ENCODE data around the gene AMN.
A peak's percentile ranks its signal among the peaks of the same experiment; 100 is the strongest.
"Not testable (repeated sequence)": the region's sequence is repeated elsewhere in the genome, so short reads cannot be mapped to it uniquely, and the experiment has no call there.

The AMN gene

GRCh38 chr14:102920273-102920997 lies 2.0 kb upstream of the AMN start:
- Histone ChIP-seq H3K9ac (ENCODE audit: low read length) (no peak overlapping the region), H3K36me3 (ENCODE audit: control insufficient read depth, insufficient read depth, low read length) (no peaks in the 10 kb centered on the region), H3K27me3 (ENCODE audit: control insufficient read depth, insufficient read depth, low read length) (peaks cover 14% of the 10 kb centered on the region), H3K4me1 (ENCODE audit: control insufficient read depth, insufficient read depth, low read length) (no peaks in the 10 kb centered on the region), H3K27ac (ENCODE audit: low read depth, low read length) (no peak overlapping the region), H3K4me3 (ENCODE audit: low read length) (no peak overlapping the region)

- Histone ChIP-seq H3K9ac (ENCODE audit: low read length) (no peak overlapping the region), H3K27ac (ENCODE audit: low read depth, low read length) (no peak overlapping the region), H3K36me3 (ENCODE audit: control insufficient read depth, insufficient read depth, low read length) (no peaks in the 10 kb centered on the region), H3K27me3 (ENCODE audit: control insufficient read depth, insufficient read depth, low read length) (peaks cover 14% of the 10 kb centered on the region), H3K4me1 (ENCODE audit: control insufficient read depth, insufficient read depth, low read length) (no peaks in the 10 kb centered on the region), H3K4me3 (ENCODE audit: low read length) (no peak overlapping the region)
Observed at GRCh38 chr14:102920998-102921304, 1.5 kb upstream of the AMN start.

- H3K27ac ChIP-seq (ENCODE audit: low read depth, low read length): no peak overlapping the region
- H3K4me1 ChIP-seq (ENCODE audit: control insufficient read depth, insufficient read depth, low read length): no peaks in the 10 kb centered on the region
- H3K27me3 ChIP-seq (ENCODE audit: control insufficient read depth, insufficient read depth, low read length): peaks cover 15% of the 10 kb centered on the region
- peak overlapping the region; percentile 63 for H3K4me3 ChIP-seq (ENCODE audit: low read length)
- no peaks in the 10 kb centered on the region for H3K36me3 ChIP-seq (ENCODE audit: control insufficient read depth, insufficient read depth, low read length)
- no peak overlapping the region for H3K9ac ChIP-seq (ENCODE audit: low read length)
Observed at GRCh38 chr14:102923201-102923924, 900 bp downstream of the AMN start.

GRCh38 chr14:102923925-102924486 lies 1.5 kb downstream of the AMN start:
- peak overlapping the region; percentile 63 for H3K4me3 ChIP-seq (ENCODE audit: low read length)
- peaks cover 2% of the 10 kb centered on the region for H3K4me1 ChIP-seq (ENCODE audit: control insufficient read depth, insufficient read depth, low read length)
- H3K27ac ChIP-seq (ENCODE audit: low read depth, low read length): no peak overlapping the region
- no peaks in the 10 kb centered on the region for H3K36me3 ChIP-seq (ENCODE audit: control insufficient read depth, insufficient read depth, low read length)
- H3K9ac ChIP-seq (ENCODE audit: low read length): no peak overlapping the region
- H3K27me3 ChIP-seq (ENCODE audit: control insufficient read depth, insufficient read depth, low read length): peaks cover 16% of the 10 kb centered on the region

- H3K27ac ChIP-seq (ENCODE audit: low read depth, low read length): no peak overlapping the region
- no peak overlapping the region for H3K4me3 ChIP-seq (ENCODE audit: low read length)
- no peaks in the 10 kb centered on the region for H3K36me3 ChIP-seq (ENCODE audit: control insufficient read depth, insufficient read depth, low read length)
- peaks cover 24% of the 10 kb centered on the region for H3K27me3 ChIP-seq (ENCODE audit: control insufficient read depth, insufficient read depth, low read length)
- peaks cover 2% of the 10 kb centered on the region for H3K4me1 ChIP-seq (ENCODE audit: control insufficient read depth, insufficient read depth, low read length)
- no peak overlapping the region for H3K9ac ChIP-seq (ENCODE audit: low read length)
Observed at GRCh38 chr14:102924632-102925588, 2.4 kb downstream of the AMN start.

- Histone ChIP-seq H3K27me3 (ENCODE audit: control insufficient read depth, insufficient read depth, low read length) (peaks cover 24% of the 10 kb centered on the region), H3K9ac (ENCODE audit: low read length) (no peak overlapping the region), H3K4me1 (ENCODE audit: control insufficient read depth, insufficient read depth, low read length) (peaks cover 2% of the 10 kb centered on the region), H3K36me3 (ENCODE audit: control insufficient read depth, insufficient read depth, low read length) (no peaks in the 10 kb centered on the region), H3K27ac (ENCODE audit: low read depth, low read length) (no peak overlapping the region), H3K4me3 (ENCODE audit: low read length) (no peak overlapping the region)
Observed at GRCh38 chr14:102925646-102926045, 3.2 kb downstream of the AMN start.

GRCh38 chr14:102926104-102926503 lies 3.6 kb downstream of the AMN start:
- H3K4me3 ChIP-seq (ENCODE audit: low read length): no peak overlapping the region
- peaks cover 2% of the 10 kb centered on the region for H3K4me1 ChIP-seq (ENCODE audit: control insufficient read depth, insufficient read depth, low read length)
- H3K27ac ChIP-seq (ENCODE audit: low read depth, low read length): no peak overlapping the region
- H3K27me3 ChIP-seq (ENCODE audit: control insufficient read depth, insufficient read depth, low read length): peaks cover 24% of the 10 kb centered on the region
- no peaks in the 10 kb centered on the region for H3K36me3 ChIP-seq (ENCODE audit: control insufficient read depth, insufficient read depth, low read length)
- no peak overlapping the region for H3K9ac ChIP-seq (ENCODE audit: low read length)

GRCh38 chr14:102926840-102927239 lies 4.4 kb downstream of the AMN start:
- H3K4me1 ChIP-seq (ENCODE audit: control insufficient read depth, insufficient read depth, low read length); H3K9ac ChIP-seq (ENCODE audit: low read length); H3K4me3 ChIP-seq (ENCODE audit: low read length); H3K36me3 ChIP-seq (ENCODE audit: control insufficient read depth, insufficient read depth, low read length); H3K27ac ChIP-seq (ENCODE audit: low read depth, low read length): not testable (repeated sequence)
- peaks cover 24% of the 10 kb centered on the region for H3K27me3 ChIP-seq (ENCODE audit: control insufficient read depth, insufficient read depth, low read length)

- H3K4me1 ChIP-seq (ENCODE audit: control insufficient read depth, insufficient read depth, low read length): peaks cover 2% of the 10 kb centered on the region
- peak overlapping the region; percentile 72 for H3K4me3 ChIP-seq (ENCODE audit: low read length)
- no peaks in the 10 kb centered on the region for H3K36me3 ChIP-seq (ENCODE audit: control insufficient read depth, insufficient read depth, low read length)
- H3K27me3 ChIP-seq (ENCODE audit: control insufficient read depth, insufficient read depth, low read length): peaks cover 20% of the 10 kb centered on the region
- no peak overlapping the region for H3K27ac ChIP-seq (ENCODE audit: low read depth, low read length)
- H3K9ac ChIP-seq (ENCODE audit: low read length): peak overlapping the region; percentile 59
Observed at GRCh38 chr14:102927346-102927877, 4.9 kb downstream of the AMN start.

GRCh38 chr14:102927878-102928411 lies 5.5 kb downstream of the AMN start:
- Histone ChIP-seq H3K27me3 (ENCODE audit: control insufficient read depth, insufficient read depth, low read length) (peaks cover 20% of the 10 kb centered on the region), H3K4me1 (ENCODE audit: control insufficient read depth, insufficient read depth, low read length) (peaks cover 2% of the 10 kb centered on the region), H3K4me3 (ENCODE audit: low read length) (peak overlapping the region; percentile 72), H3K36me3 (ENCODE audit: control insufficient read depth, insufficient read depth, low read length) (peaks cover 2% of the 10 kb centered on the region), H3K27ac (ENCODE audit: low read depth, low read length) (no peak overlapping the region), H3K9ac (ENCODE audit: low read length) (peak overlapping the region; percentile 66)

- Histone ChIP-seq H3K27ac (ENCODE audit: low read depth, low read length) (no peak overlapping the region), H3K4me1 (ENCODE audit: control insufficient read depth, insufficient read depth, low read length) (peaks cover 2% of the 10 kb centered on the region), H3K36me3 (ENCODE audit: control insufficient read depth, insufficient read depth, low read length) (peaks cover 7% of the 10 kb centered on the region), H3K4me3 (ENCODE audit: low read length) (peak overlapping the region; percentile 72), H3K9ac (ENCODE audit: low read length) (peak overlapping the region; percentile 66), H3K27me3 (ENCODE audit: control insufficient read depth, insufficient read depth, low read length) (peaks cover 15% of the 10 kb centered on the region)
Observed at GRCh38 chr14:102928412-102929240, 6.2 kb downstream of the AMN start.
